ENCODE results near the gene CD53. TPM values are rescaled to one million over a fixed set of nuclear protein-coding genes. Genes with fewer than 3 reads are reported as not detected.

The CD53 gene
- total and polyA plus RNA-seq, 9 of the 15 experiments (the other 6 are each of a cell fraction or from before 2014, with no cell fraction given), result 63.5 to 220 (median 131) TPM

- H2AFZ ChIP-seq (ENCODE audit: low read depth, low read length), result peak overlapping the region; percentile 91
- H3K27ac ChIP-seq (ENCODE audit: extremely low read depth, low read depth, low read length), result peak overlapping the region; percentile 80
- H4K20me1 ChIP-seq (replicated peaks; ENCODE audit: control insufficient read depth, insufficient read depth, low read length), result no peaks in the 10 kb centered on the region
- ChIA-PET POLR2A (interaction anchor here (0.5 to 1.3 kb wide), 5 partner anchors 9 to 1688 kb away, joined by 3 to 6 read pairs (median 3); partner anchors contain the start of gene LRIF1), CTCF (ENCODE audit: low intra/inter-chr PET ratio) (no interaction called here)
- no TSS peak for BruUV-seq (replicated peaks)
- intact Hi-C loops (cut with micrococcal nuclease), result no loop called here
- peaks cover 67% of the 10 kb centered on the region for H3K79me2 ChIP-seq (ENCODE audit: control insufficient read depth, insufficient read depth, low read length)
- DNase-seq (ENCODE audit: extremely low read depth in 1 of 4, low spot score in 3 of 4) (peak in 2 of 4 experiments; percentile 20 to 67), ATAC-seq (peak; percentile 34), FAIRE-seq (peak; percentile 29)
- H3K4me3 ChIP-seq, result peak overlapping the region; percentile 35
- peak overlapping the region; percentile 83 for H3K4me2 ChIP-seq (ENCODE audit: insufficient read depth, low read length)
- H3K9ac ChIP-seq (ENCODE audit: insufficient read depth in 1 of 2, low read depth in 2 of 2, low read length in 2 of 2), result peak overlapping the region; percentile 58 to 87; a peak in 3 of 4 replicates
- WGBS (ENCODE audit: insufficient coverage, low coverage, missing lambda C conversion rate), result 2% methylated on average over 3 of the region's 3 CpGs
- peaks cover 8% of the 10 kb centered on the region; the same call in 2 of the 3 replicates for H3K36me3 ChIP-seq (ENCODE audit: control insufficient read depth, insufficient read depth, low read length)
- H3K27me3 ChIP-seq (ENCODE audit: control insufficient read depth in 2 of 2, insufficient read depth in 2 of 2, low read length in 2 of 2), result no peaks in the 10 kb centered on the region
- H3K4me1 ChIP-seq (replicated peaks in 1 of 2; ENCODE audit: control insufficient read depth in 2 of 2, insufficient read depth in 2 of 2, low read length in 2 of 2), result peaks cover 11 to 72% of the 10 kb centered on the region in 2 experiments
- no peaks in the 10 kb centered on the region for H3K9me1 ChIP-seq (ENCODE audit: control insufficient read depth, insufficient read depth, low read length)
- no peaks in the 10 kb centered on the region; the same call in 1 of the 2 replicates for H3K9me3 ChIP-seq (replicated peaks; ENCODE audit: control insufficient read depth, insufficient read depth, low read depth, low read length)
- in situ Hi-C loops (cut with MboI), result no loop called here
- no peak for TF ChIP-seq POLR2AphosphoS2 (IDR thresholded peaks at IDR 0.05; ENCODE audit: low read length)
- no peak for TF ChIP-seq BHLHE40 (IDR thresholded peaks at IDR 0.05; ENCODE audit: low read length)
- no peak for TF ChIP-seq ZBTB5 (IDR thresholded peaks at IDR 0.05)
- no peak for TF ChIP-seq DIDO1 (tag; IDR thresholded peaks at IDR 0.05; ENCODE audit: low read depth)
- TF ChIP-seq ZKSCAN1 (IDR thresholded peaks at IDR 0.05; ENCODE audit: low read depth, low read length), result peak; percentile 80
- 0 out of 2 replicates have a peak, but pooled peaks have one; percentile 14 for TF ChIP-seq SMARCE1 (IDR thresholded peaks at IDR 0.05)
- TF ChIP-seq SRSF1 (IDR thresholded peaks at IDR 0.05; ENCODE audit: low read depth, low read length), result no peak
- no peak for TF ChIP-seq CBFA2T2 (conservative IDR thresholded peaks at IDR 0.05)
- peak; percentile 40; the same call in 1 of the 2 replicates for TF ChIP-seq GMEB1 (CRISPR knock-in tag; IDR thresholded peaks at IDR 0.05)
- no peak for TF ChIP-seq EZH2 (IDR thresholded peaks at IDR 0.05; ENCODE audit: borderline replicate concordance, low read depth, low read length)
- peak; percentile 49; the same call in 1 of the 2 replicates for TF ChIP-seq MECOM (CRISPR knock-in tag; IDR thresholded peaks at IDR 0.05)
- no peak for TF ChIP-seq TARDBP (IDR thresholded peaks at IDR 0.05)
- no peak for TF ChIP-seq MTF1 (CRISPR knock-in tag; IDR thresholded peaks at IDR 0.05; ENCODE audit: borderline replicate concordance)
- TF ChIP-seq RFX1 (IDR thresholded peaks at IDR 0.05), result no peak
- peak; percentile 12; the same call in 1 of the 2 replicates for TF ChIP-seq ZFX (CRISPR knock-in tag; IDR thresholded peaks at IDR 0.05)
- no peak for TF ChIP-seq U2AF1 (optimal IDR thresholded peaks at IDR 0.05; ENCODE audit: low read depth, low read length)
- TF ChIP-seq MYC (IDR thresholded peaks at IDR 0.05; ENCODE audit: low read depth, low read length), result no peak
- TF ChIP-seq MYC (CRISPR knock-in tag; IDR thresholded peaks at IDR 0.05; ENCODE audit: borderline replicate concordance, low read depth), result no peak
- no peak for TF ChIP-seq NFATC3 (IDR thresholded peaks at IDR 0.05)
- TF ChIP-seq TCF7 (IDR thresholded peaks at IDR 0.05; ENCODE audit: borderline replicate concordance), result no peak
- peak; percentile 59; the same call in 1 of the 2 replicates for TF ChIP-seq ZNF589 (CRISPR knock-in tag; IDR thresholded peaks at IDR 0.05; ENCODE audit: low read depth)
Measured at GRCh38 chr1:110874324-110875215, 1.6 kb downstream of the CD53 start.

All from K562 (cell line).